ENCODE results near the gene PXMP2.

Gene PXMP2

DNA sequence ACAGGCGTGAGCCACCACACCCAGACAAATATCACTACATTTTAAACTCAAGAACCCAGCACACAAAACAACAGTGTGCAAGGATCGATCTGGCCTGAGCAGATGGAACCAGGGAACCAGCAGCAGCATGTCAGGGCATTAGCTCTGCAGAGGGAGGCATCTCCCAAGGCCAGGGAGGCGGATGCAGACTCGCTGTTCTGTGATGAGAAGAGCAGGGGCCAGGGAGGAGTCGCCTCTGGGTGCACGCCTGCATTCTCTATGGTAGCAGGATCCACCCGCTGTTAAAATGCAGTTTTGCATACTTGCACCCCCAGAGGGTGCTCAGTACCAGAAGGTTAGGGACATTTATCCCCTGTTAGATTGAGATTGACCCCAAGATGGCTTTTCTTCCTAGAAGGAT, 41.1 kb downstream of the PXMP2 start:
- Histone ChIP-seq H3K27ac (no peak overlapping the region), H3K27me3 (no peaks in the 10 kb centered on the region), H3K4me2 (no peak overlapping the region), H3K36me3 (peaks cover 97% of the 10 kb centered on the region), H3K4me3 (no peak overlapping the region), H3K9me3 (no peaks in the 10 kb centered on the region), H3K4me1 (peaks cover 7% of the 10 kb centered on the region; the same call in 1 of the 2 replicates), H4K20me1 (peaks cover 81% of the 10 kb centered on the region), H3K9ac (no peak overlapping the region)
- no peak for TF ChIP-seq Cebpa-rat (IDR thresholded peaks at IDR 0.05)

DNA sequence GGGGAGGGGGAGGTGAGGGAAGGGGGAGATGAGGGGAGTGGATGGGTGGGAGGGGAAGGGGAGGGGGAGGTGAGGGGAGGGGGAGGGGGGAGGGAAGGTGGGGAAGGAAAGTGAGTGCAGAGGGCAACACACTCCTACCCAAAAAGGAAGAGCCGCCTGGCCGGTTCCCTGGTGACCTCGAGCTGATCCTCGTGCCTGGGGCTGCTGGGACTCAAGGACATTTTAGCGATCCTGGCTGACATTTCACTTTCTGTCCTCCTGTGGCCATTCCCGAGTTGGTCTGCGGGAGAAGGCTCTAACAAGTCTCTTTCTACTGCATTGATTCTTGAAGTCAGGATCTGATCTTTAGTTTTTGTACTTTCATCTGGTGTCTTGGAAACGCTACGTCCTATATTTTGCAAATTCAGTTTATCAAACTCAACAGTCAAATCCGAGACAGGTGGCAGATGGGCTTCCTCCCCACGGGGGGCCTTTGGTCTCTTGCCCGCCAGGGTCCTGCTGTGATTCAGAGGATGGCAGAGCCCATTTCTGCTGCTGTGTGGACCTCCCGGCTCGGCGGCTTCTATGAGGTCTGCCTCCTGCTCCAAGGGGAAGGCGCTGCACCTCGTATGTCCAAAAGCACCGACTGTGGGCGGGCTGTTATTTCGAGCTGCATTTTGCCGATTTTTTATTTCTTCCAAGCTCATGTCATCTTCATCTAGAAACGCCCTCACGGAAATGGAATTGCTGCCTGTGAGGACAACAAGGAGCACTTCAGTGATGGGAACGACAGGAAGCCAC, 42.3 kb downstream of the PXMP2 start:
- H3K27ac ChIP-seq, result no peak overlapping the region
- H3K9me3 ChIP-seq, result no peaks in the 10 kb centered on the region
- H4K20me1 ChIP-seq, result peaks cover 81% of the 10 kb centered on the region
- no peak overlapping the region for H3K4me3 ChIP-seq
- no peak overlapping the region for H3K4me2 ChIP-seq
- peaks cover 7% of the 10 kb centered on the region; the same call in 1 of the 2 replicates for H3K4me1 ChIP-seq
- TF ChIP-seq Cebpa-rat (IDR thresholded peaks at IDR 0.05), result no peak
- no peak overlapping the region for H3K9ac ChIP-seq
- H3K36me3 ChIP-seq, result peaks cover 97% of the 10 kb centered on the region
- H3K27me3 ChIP-seq, result no peaks in the 10 kb centered on the region

- no peak overlapping the region for H3K27ac ChIP-seq
Measured at GRCh38 chr12:132730353-132730752, 43.0 kb downstream of the PXMP2 start.

DNA sequence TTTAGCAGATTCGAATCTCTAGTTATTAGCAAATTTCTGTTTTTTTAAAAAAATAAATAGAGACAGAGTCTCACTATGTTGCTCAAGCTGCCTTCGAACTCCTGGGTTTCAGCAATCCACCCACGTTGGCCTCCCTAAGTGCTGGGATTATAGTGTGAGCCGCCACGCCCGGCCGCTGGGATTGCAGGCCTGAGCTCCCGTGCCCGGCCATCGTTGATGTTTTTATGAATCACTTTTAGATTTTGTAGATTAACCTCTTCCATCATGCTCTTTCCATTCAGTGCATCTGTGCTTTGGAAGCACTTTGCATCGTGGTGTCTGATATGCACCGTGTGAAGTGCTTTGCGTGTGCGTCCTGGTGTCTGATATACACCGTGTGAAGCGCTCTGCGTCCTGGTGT, 44.2 kb downstream of the PXMP2 start:
- Histone ChIP-seq H3K4me3 (no peak overlapping the region), H3K27me3 (no peaks in the 10 kb centered on the region), H3K27ac (no peak overlapping the region), H3K9ac (no peak overlapping the region), H3K4me2 (no peak overlapping the region), H4K20me1 (peaks cover 81% of the 10 kb centered on the region), H3K4me1 (peaks cover 7% of the 10 kb centered on the region; the same call in 1 of the 2 replicates), H3K36me3 (peaks cover 97% of the 10 kb centered on the region), H3K9me3 (no peaks in the 10 kb centered on the region)
- no peak for TF ChIP-seq Cebpa-rat (IDR thresholded peaks at IDR 0.05)

More at GRCh38 chr12:132730353-132730752, 43.0 kb downstream of the PXMP2 start:
- Histone ChIP-seq H4K20me1 (peaks cover 81% of the 10 kb centered on the region), H3K36me3 (peaks cover 97% of the 10 kb centered on the region), H3K9ac (no peak overlapping the region), H3K4me3 (no peak overlapping the region), H3K4me1 (peaks cover 7% of the 10 kb centered on the region; the same call in 1 of the 2 replicates), H3K4me2 (no peak overlapping the region), H3K9me3 (no peaks in the 10 kb centered on the region), H3K27me3 (no peaks in the 10 kb centered on the region)
- TF ChIP-seq Cebpa-rat (IDR thresholded peaks at IDR 0.05), result no peak

DNA sequence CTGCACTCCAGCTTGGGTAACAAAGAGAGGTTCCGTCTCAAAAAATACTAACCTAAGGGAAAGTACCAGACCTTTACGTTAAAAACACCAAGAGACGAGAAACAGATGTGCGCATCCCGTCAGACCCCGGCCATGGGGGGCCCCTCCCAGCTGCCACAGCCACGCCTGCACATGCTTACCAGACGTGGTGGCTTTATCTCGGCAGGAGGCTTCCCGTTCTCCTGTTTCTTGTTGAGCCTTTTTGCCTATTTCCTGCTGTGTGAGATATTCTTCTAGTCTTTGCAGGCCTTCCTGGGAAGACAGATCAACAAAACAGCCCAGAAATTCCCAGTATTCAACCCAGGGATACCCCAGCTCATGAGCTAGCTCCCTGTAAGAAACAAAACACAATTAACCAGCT, 46.8 kb downstream of the PXMP2 start:
- H3K4me3 ChIP-seq, result no peak overlapping the region
- peaks cover 81% of the 10 kb centered on the region for H4K20me1 ChIP-seq
- H3K27me3 ChIP-seq, result no peaks in the 10 kb centered on the region
- peaks cover 98% of the 10 kb centered on the region for H3K36me3 ChIP-seq
- no peak overlapping the region for H3K27ac ChIP-seq
- H3K9me3 ChIP-seq, result no peaks in the 10 kb centered on the region
- no peak overlapping the region for H3K9ac ChIP-seq
- H3K4me1 ChIP-seq, result peaks cover 7% of the 10 kb centered on the region; the same call in 1 of the 2 replicates
- no peak overlapping the region for H3K4me2 ChIP-seq
- no peak for TF ChIP-seq Cebpa-rat (IDR thresholded peaks at IDR 0.05)

GRCh38 chr12:132735496-132735895, 48.1 kb downstream of the PXMP2 start:
- Histone ChIP-seq H4K20me1 (peaks cover 86% of the 10 kb centered on the region), H3K27ac (no peak overlapping the region), H3K4me1 (peaks cover 4% of the 10 kb centered on the region; the same call in 1 of the 2 replicates), H3K4me2 (no peak overlapping the region), H3K27me3 (no peaks in the 10 kb centered on the region), H3K36me3 (peaks cover 100% of the 10 kb centered on the region), H3K4me3 (no peak overlapping the region), H3K9ac (no peak overlapping the region), H3K9me3 (no peaks in the 10 kb centered on the region)
- TF ChIP-seq Cebpa-rat (IDR thresholded peaks at IDR 0.05), result no peak

DNA sequence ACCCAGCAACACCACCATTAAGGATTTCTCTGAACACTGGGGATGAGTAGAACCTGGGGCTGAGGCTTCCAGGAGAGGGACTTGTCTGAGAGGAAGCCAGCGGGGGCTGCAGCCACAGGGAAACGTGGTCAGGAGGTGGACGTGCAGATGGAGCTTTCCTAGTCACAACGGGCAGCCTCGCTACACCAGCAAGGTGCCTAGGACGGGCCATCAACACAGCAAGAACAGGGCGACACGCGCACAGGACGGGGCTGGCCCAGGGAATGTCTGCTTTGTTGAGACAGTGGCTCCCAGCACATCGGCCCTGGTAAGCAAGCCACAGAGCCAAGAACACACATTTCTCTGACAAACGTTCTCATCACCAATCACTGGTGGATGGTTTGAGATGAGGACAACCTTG, 49.0 kb downstream of the PXMP2 start:
- Histone ChIP-seq H3K4me3 (no peak overlapping the region), H3K9me3 (no peaks in the 10 kb centered on the region), H3K9ac (no peak overlapping the region), H3K4me1 (no peaks in the 10 kb centered on the region), H3K27me3 (no peaks in the 10 kb centered on the region), H3K27ac (no peak overlapping the region), H4K20me1 (peaks cover 86% of the 10 kb centered on the region), H3K4me2 (no peak overlapping the region), H3K36me3 (peaks cover 100% of the 10 kb centered on the region)
- TF ChIP-seq Cebpa-rat (IDR thresholded peaks at IDR 0.05), result no peak

- Histone ChIP-seq H3K9me3 (no peaks in the 10 kb centered on the region), H3K4me3 (no peak overlapping the region), H4K20me1 (peaks cover 86% of the 10 kb centered on the region), H3K27ac (no peak overlapping the region), H3K27me3 (no peaks in the 10 kb centered on the region), H3K4me1 (no peaks in the 10 kb centered on the region), H3K9ac (no peak overlapping the region), H3K36me3 (peaks cover 100% of the 10 kb centered on the region), H3K4me2 (no peak overlapping the region)
- no peak for TF ChIP-seq Cebpa-rat (IDR thresholded peaks at IDR 0.05)
Measured at GRCh38 chr12:132736913-132737312, 49.5 kb downstream of the PXMP2 start.

GRCh38 chr12:132739600-132740312, 52.4 kb downstream of the PXMP2 start:
- no peaks in the 10 kb centered on the region for H3K4me1 ChIP-seq
- H3K27ac ChIP-seq, result no peak overlapping the region
- H3K9ac ChIP-seq, result no peak overlapping the region; the same call in 1 of the 2 replicates
- H3K9me3 ChIP-seq, result no peaks in the 10 kb centered on the region
- no peak for TF ChIP-seq Cebpa-rat (IDR thresholded peaks at IDR 0.05)
- no peak overlapping the region for H3K4me2 ChIP-seq
- H3K4me3 ChIP-seq, result no peak overlapping the region
- H3K27me3 ChIP-seq, result no peaks in the 10 kb centered on the region
- peaks cover 99% of the 10 kb centered on the region for H4K20me1 ChIP-seq
- peaks cover 100% of the 10 kb centered on the region for H3K36me3 ChIP-seq

- Histone ChIP-seq H3K27me3 (no peaks in the 10 kb centered on the region), H3K27ac (no peak overlapping the region), H3K9ac (no peak overlapping the region), H3K4me2 (no peak overlapping the region), H3K4me3 (no peak overlapping the region), H3K9me3 (no peaks in the 10 kb centered on the region), H4K20me1 (peaks cover 99% of the 10 kb centered on the region), H3K36me3 (peaks cover 100% of the 10 kb centered on the region), H3K4me1 (no peaks in the 10 kb centered on the region)
- TF ChIP-seq Cebpa-rat (IDR thresholded peaks at IDR 0.05), result no peak
Measured at GRCh38 chr12:132740313-132740646, 52.9 kb downstream of the PXMP2 start.
